IMR-90 (cell line): ENCODE measurements around the gene HFE. TPM values are rescaled to one million over a fixed set of nuclear protein-coding genes. Genes with fewer than 3 reads are reported as not detected.

Experiments
- ATAC-seq: fragments of 200-7000 bp; cut with Tn5 transposase; 2 replicates; pipeline ENCODE4 v1.9.1; 2020; ENCODE audit warnings: low read depth, mild to moderate bottlenecking, moderate library complexity
- BruUV-seq: library from RNA; stranded (reverse); fragments of 400-500 nt; replicated peaks from 2 replicates; lab custom pipeline; 2021; lab: Mats Ljungman, UMichigan
- CTCF ChIA-PET: fragments of 300-600 bp; formaldehyde crosslinking; extraction: SDS; loops from one replicate; lab custom pipeline; 2021; ENCODE audit warnings: antibody characterized with exemption; lab: Yijun Ruan, JAX
- POLR2A ChIA-PET: fragments of 300-600 bp; sonication (Branson Sonifier 250); formaldehyde crosslinking; loops from one replicate; lab custom pipeline; 2022; ENCODE audit warnings: antibody characterized with exemption; ENCODE audit not compliant: unreplicated experiment; lab: Charles Lee
- DNase-seq: peaks from one replicate; pipeline ENCODE4 v3.0.0; 2013
- H2AFZ ChIP-seq: replicated peaks from 2 replicates; pipeline ENCODE3; 2013; ENCODE audit warnings: low read length, mild to moderate bottlenecking; ENCODE audit not compliant: poor library complexity
- H2AK5ac ChIP-seq: 2 replicates; pipeline ENCODE4 v1.6.1; 2013; ENCODE audit warnings: low read depth, low read length, inconsistent platforms
- H2AK9ac ChIP-seq: replicated peaks from 2 replicates; pipeline ENCODE3; 2013; ENCODE audit warnings: mild to moderate bottlenecking, low read depth, low read length, moderate library complexity; ENCODE audit not compliant: poor library complexity
- H2BK120ac ChIP-seq: 2 replicates; pipeline ENCODE4 v1.6.1; 2013; ENCODE audit warnings: low read depth, low read length, inconsistent platforms
- H2BK15ac ChIP-seq: 3 replicates; pipeline ENCODE4 v1.6.1; 2013; ENCODE audit warnings: low read depth, low read length, inconsistent platforms
- H2BK20ac ChIP-seq: 2 replicates; pipeline ENCODE4 v1.6.1; 2013; ENCODE audit warnings: low read depth, mild to moderate bottlenecking, inconsistent platforms, low read length, moderate library complexity
- H2BK5ac ChIP-seq: 2 replicates; pipeline ENCODE4 v1.6.1; 2013; ENCODE audit warnings: mild to moderate bottlenecking, low read depth, low read length, inconsistent platforms; ENCODE audit not compliant: poor library complexity, severe bottlenecking
- H3K14ac ChIP-seq: replicated peaks from 2 replicates; pipeline ENCODE4 v1.6.1; 2013; ENCODE audit warnings: low read depth, low read length, inconsistent platforms
- H3K18ac ChIP-seq: 2 replicates; pipeline ENCODE4 v1.6.1; 2013; ENCODE audit warnings: low read depth, low read length, control low read depth
- H3K23ac ChIP-seq: 2 replicates; pipeline ENCODE4 v1.6.1; 2013; ENCODE audit warnings: low read depth, low read length, inconsistent platforms
- H3K27ac ChIP-seq: 2 replicates; pipeline ENCODE4 v1.5.1; 2013; ENCODE audit warnings: mild to moderate bottlenecking, control low read depth, low read length; ENCODE audit not compliant: insufficient read depth
- H3K27me3 ChIP-seq: 2 replicates; pipeline ENCODE4 v1.6.1; 2013; ENCODE audit warnings: low read length; ENCODE audit not compliant: control insufficient read depth, insufficient read depth
- H3K36me3 ChIP-seq: 2 replicates; pipeline ENCODE4 v1.6.1; 2013; ENCODE audit warnings: low read length, mixed read lengths; ENCODE audit not compliant: control insufficient read depth, insufficient read depth
- H3K4ac ChIP-seq: 2 replicates; pipeline ENCODE4 v1.6.1; 2013; ENCODE audit warnings: low read depth, low read length, inconsistent platforms
- H3K4me1 ChIP-seq: 2 replicates; pipeline ENCODE4 v1.6.1; 2013; ENCODE audit warnings: low read length, mixed read lengths; ENCODE audit not compliant: control insufficient read depth, insufficient read depth
- H3K4me2 ChIP-seq: 2 replicates; pipeline ENCODE4 v1.6.1; 2013; ENCODE audit warnings: low read depth, mild to moderate bottlenecking, control low read depth, low read length, moderate library complexity
- H3K4me3 ChIP-seq: 2 replicates; pipeline ENCODE4 v1.5.1; 2013; ENCODE audit warnings: low read depth, mild to moderate bottlenecking, control low read depth, low read length, moderate library complexity; ENCODE audit not compliant: insufficient read depth
- H3K56ac ChIP-seq: 2 replicates; pipeline ENCODE4 v1.6.1; 2013; ENCODE audit warnings: low read length, inconsistent platforms; ENCODE audit not compliant: insufficient read depth; ENCODE audit errors: extremely low read depth
- H3K79me1 ChIP-seq, 2 experiments: 2 replicates each; pipeline ENCODE4 v1.6.1; 2013; ENCODE audit warnings: low read length in 2 of 2, inconsistent platforms in 1 of 2, low read depth in 1 of 2
- H3K9ac ChIP-seq: 2 replicates; pipeline ENCODE4 v1.6.1; 2013; ENCODE audit warnings: low read depth, low read length, control low read depth
- H3K9me1 ChIP-seq: 2 replicates; pipeline ENCODE4 v1.6.1; 2013; ENCODE audit warnings: low read length, inconsistent platforms; ENCODE audit not compliant: insufficient read depth
- H3K9me3 ChIP-seq: 2 replicates; pipeline ENCODE4 v1.6.1; 2013; ENCODE audit warnings: low read length; ENCODE audit not compliant: control insufficient read depth, insufficient read depth
- H4K20me1 ChIP-seq: 2 replicates; pipeline ENCODE4 v1.6.1; 2013; ENCODE audit warnings: low read length, inconsistent platforms; ENCODE audit not compliant: insufficient read depth
- H4K5ac ChIP-seq: 2 replicates; pipeline ENCODE4 v1.6.1; 2013; ENCODE audit warnings: mild to moderate bottlenecking, low read depth, low read length, control low read depth
- H4K8ac ChIP-seq, 2 experiments: 2 replicates each; pipeline ENCODE4 v1.6.1; 2013; ENCODE audit warnings: low read depth in 2 of 2, low read length in 2 of 2, control low read depth in 1 of 2, inconsistent platforms in 1 of 2
- H4K91ac ChIP-seq: 2 replicates; pipeline ENCODE4 v1.6.1; 2013; ENCODE audit warnings: low read depth, low read length, inconsistent platforms; ENCODE audit not compliant: insufficient read depth
- BHLHE40 ChIP-seq: fragments of 150-350 bp; IDR thresholded peaks from 2 replicates; pipeline ENCODE4 v1.6.1; 2016; ENCODE audit warnings: mild to moderate bottlenecking, low read depth, low read length
- CHD1 ChIP-seq: IDR thresholded peaks from 2 replicates; pipeline ENCODE4 v1.6.1; 2012; ENCODE audit warnings: low read depth, low read length, improper control_type of control experiment
- CTCF ChIP-seq: conservative IDR thresholded peaks from 2 replicates; pipeline ENCODE4 v1.5.1; 2012; ENCODE audit warnings: mild to moderate bottlenecking, low read depth, low read length, improper control_type of control experiment
- ELK1 ChIP-seq: fragments of 150-350 bp; IDR thresholded peaks from 2 replicates; pipeline ENCODE4 v1.6.1; 2016; ENCODE audit warnings: low read depth, mild to moderate bottlenecking, low read length, moderate library complexity, borderline replicate concordance
- MAFK ChIP-seq: IDR thresholded peaks from 2 replicates; pipeline ENCODE4 v1.6.1; 2012; ENCODE audit warnings: low read depth, low read length, improper control_type of control experiment
- MAZ ChIP-seq: IDR thresholded peaks from 2 replicates; pipeline ENCODE4 v1.6.1; 2012; ENCODE audit warnings: low read depth, mild to moderate bottlenecking, low read length, improper control_type of control experiment, moderate library complexity, borderline replicate concordance
- MXI1 ChIP-seq: IDR thresholded peaks from 2 replicates; pipeline ENCODE4 v1.6.1; 2012; ENCODE audit warnings: low read depth, mild to moderate bottlenecking, low read length, moderate library complexity, borderline replicate concordance
- NFE2L2 ChIP-seq: fragments of 150-350 bp; IDR thresholded peaks from 2 replicates; pipeline ENCODE4 v1.6.1; 2016; ENCODE audit warnings: low read depth, mild to moderate bottlenecking, low read length
- POLR2A ChIP-seq: IDR thresholded peaks from 2 replicates; pipeline ENCODE4 v1.6.1; 2012; ENCODE audit warnings: mild to moderate bottlenecking, low read depth, low read length
- RAD21 ChIP-seq: IDR thresholded peaks from 2 replicates; pipeline ENCODE4 v1.6.1; 2012; ENCODE audit warnings: low read length, improper control_type of control experiment
- RCOR1 ChIP-seq: IDR thresholded peaks from 2 replicates; pipeline ENCODE4 v1.6.1; 2012; ENCODE audit warnings: mild to moderate bottlenecking, low read length, improper control_type of control experiment; ENCODE audit not compliant: insufficient replicate concordance
- SMC3 ChIP-seq: fragments of 150-350 bp; IDR thresholded peaks from 2 replicates; pipeline ENCODE4 v1.6.1; 2016; ENCODE audit warnings: low read depth, mild to moderate bottlenecking, antibody characterized with exemption, low read length, moderate library complexity
- WGBS, 2 experiments: methylation state at CpG; one replicate each; pipeline versions ENCODE4 v1.1.5 to v1.1.7; 2013; ENCODE audit warnings: missing lambda C conversion rate in 2 of 2; ENCODE audit not compliant: insufficient read length in 1 of 2; ENCODE audit errors: extremely low coverage in 2 of 2; 5-methylcytosine and 5-hydroxymethylcytosine counted together
- dilution Hi-C: fragments of 300-500 bp; cut with HindIII; formaldehyde crosslinking; loops from one replicate; pipeline ENCODE4 v1.14.3; 2018; ENCODE audit warnings: low sequenced_read_pairs; ENCODE audit not compliant: unreplicated experiment
- in situ Hi-C: fragments of 300-500 bp; cut with MboI; formaldehyde crosslinking; loops from 3 replicates; pipeline ENCODE4 v1.14.3; 2019; ENCODE audit warnings: low sequenced_read_pairs, inconsistent platforms, mixed read lengths
- intact Hi-C: fragments of 100-400 bp; cut with micrococcal nuclease; formaldehyde crosslinking; loops from 2 replicates; pipeline ENCODE4 v1.10.0; 2022
- polyA plus RNA-seq, 3 experiments: library from polyadenylated mRNA; depleted of rRNA; stranded (reverse); fragments of >200 nt; gene quantifications; 2 replicates each; pipeline ENCODE4 v1.2.3, GENCODE V29; 2012; ENCODE audit warnings: low replicate concordance in 1 of 3
- total RNA-seq: library from RNA; depleted of rRNA; stranded (reverse); fragments of >200 nt; gene quantifications from 2 replicates; pipeline ENCODE4 v1.2.3, GENCODE V29; 2012

The HFE gene
- total and polyA plus RNA-seq, 2 of the 4 experiments (the other 2 are of a cell fraction) = 14.9 to 15.7 TPM

GRCh38 chr6:26068036-26068435 lies 19.2 kb upstream of the HFE start:
- Histone ChIP-seq H4K5ac (no peak overlapping the region), H2BK5ac (no peak overlapping the region), H3K27ac (no peak overlapping the region), H2BK120ac (no peak overlapping the region), H2AK9ac (no peak overlapping the region), H3K79me1 (no peaks in the 10 kb centered on the region), H3K9me3 (no peaks in the 10 kb centered on the region), H4K8ac (no peak overlapping the region), H3K14ac (no peak overlapping the region), H3K4ac (no peak overlapping the region), H3K4me2 (no peak overlapping the region), H3K36me3 (no peaks in the 10 kb centered on the region), H3K23ac (no peak overlapping the region), H3K56ac (no peak overlapping the region), H2AK5ac (no peak overlapping the region), H3K4me1 (no peaks in the 10 kb centered on the region), H2BK15ac (no peak overlapping the region), H3K4me3 (no peak overlapping the region), H2AFZ (no peak overlapping the region), H2BK20ac (no peak overlapping the region), H4K20me1 (no peaks in the 10 kb centered on the region), H3K9me1 (no peaks in the 10 kb centered on the region), H3K18ac (no peak overlapping the region), H3K27me3 (no peaks in the 10 kb centered on the region), H3K9ac (no peak overlapping the region), H4K91ac (no peak overlapping the region)
- intact Hi-C loops = no loop called here
- in situ Hi-C loops = loop anchor here (5.0 kb wide), 1 partner anchor 34 kb away; a partner anchor contains a TSS
- dilution Hi-C loops = no loop called here
- CTCF ChIA-PET = no interaction called here
- ATAC-seq (no peak), DNase-seq (no peak)
- BruUV-seq = no TSS peak
- TF ChIP-seq CTCF (no peak), ELK1 (no peak), NFE2L2 (no peak), MAFK (no peak), RCOR1 (no peak), MXI1 (no peak), MAZ (no peak), RAD21 (no peak), CHD1 (no peak), BHLHE40 (no peak), POLR2A (no peak), SMC3 (no peak)
- POLR2A ChIA-PET = no interaction called here
- whole genome bisulfite sequencing, 2 experiments = no CpG with 5 or more reads among the region's 2 CpGs
